OCI-M1 (cell line): Measurements from ENCODE around the gene CCDC171.

Source experiments
- DNase-seq: peaks from one replicate; lab custom pipeline; 2025; lab: John Stamatoyannopoulos, UW

CCDC171 gene

GRCh38 chr9:15552636-15553527, at the start of gene CCDC171:
TSS of gene CCDC171 (plus strand) at chr9:15553043. CDS start at chr9:15564089, 11,046 bp downstream.
- peak; percentile 83 for DNase-seq

- DNase-seq, result peak; percentile 11
Measured at GRCh38 chr9:15505921-15506320, 46.9 kb upstream of the CCDC171 start.

GRCh38 chr9:15509931-15510788, 42.7 kb upstream of the CCDC171 start:
- DNase-seq, result peak; percentile 62

- peak; percentile 91 for DNase-seq
Measured at GRCh38 chr9:15510789-15511575, 41.9 kb upstream of the CCDC171 start, which contains the start of gene PSIP1. TSS of gene PSIP1 (minus strand) at chr9:15510970. CDS start at chr9:15510188, 782 bp downstream.

GRCh38 chr9:15512204-15512603, 40.6 kb upstream of the CCDC171 start:
- peak; percentile 52 for DNase-seq

- no peak for DNase-seq
Measured at GRCh38 chr9:15512889-15513288, 40.0 kb upstream of the CCDC171 start.

GRCh38 chr9:15513335-15513734, 39.5 kb upstream of the CCDC171 start:
- peak; percentile 56 for DNase-seq

- no peak for DNase-seq
Measured at GRCh38 chr9:15519831-15520230, 33.0 kb upstream of the CCDC171 start.

- no peak for DNase-seq
Measured at GRCh38 chr9:15521254-15521653, 31.6 kb upstream of the CCDC171 start.

- DNase-seq, result no peak
Measured at GRCh38 chr9:15522130-15522755, 30.6 kb upstream of the CCDC171 start.

GRCh38 chr9:15524845-15525455, 27.9 kb upstream of the CCDC171 start:
- DNase-seq, result no peak

GRCh38 chr9:15525958-15526357, 26.9 kb upstream of the CCDC171 start:
- no peak for DNase-seq

- peak; percentile 22 for DNase-seq
Measured at GRCh38 chr9:15527035-15527434, 25.8 kb upstream of the CCDC171 start.

GRCh38 chr9:15529566-15530324, 23.1 kb upstream of the CCDC171 start:
- no peak for DNase-seq

- peak; percentile 1 for DNase-seq
Measured at GRCh38 chr9:15531380-15531779, 21.5 kb upstream of the CCDC171 start.

GRCh38 chr9:15541872-15542271, 11.0 kb upstream of the CCDC171 start:
- DNase-seq, result no peak

- DNase-seq, result no peak
Measured at GRCh38 chr9:15542624-15543023, 10.2 kb upstream of the CCDC171 start.

- peak; percentile 1 for DNase-seq
Measured at GRCh38 chr9:15543047-15543813, 9.6 kb upstream of the CCDC171 start.

- no peak for DNase-seq
Measured at GRCh38 chr9:15549611-15550010, 3.2 kb upstream of the CCDC171 start.
